HG02884 (cell line): ENCODE results near the gene SUGCT.

Experiments
- ATAC-seq: cut with Tn5 transposase; IDR thresholded peaks from one replicate; pipeline ENCODE4 v1.9.1; 2021; ENCODE audit warnings: mild to moderate bottlenecking, moderate library complexity; ENCODE audit not compliant: unreplicated experiment

SUGCT gene

DNA sequence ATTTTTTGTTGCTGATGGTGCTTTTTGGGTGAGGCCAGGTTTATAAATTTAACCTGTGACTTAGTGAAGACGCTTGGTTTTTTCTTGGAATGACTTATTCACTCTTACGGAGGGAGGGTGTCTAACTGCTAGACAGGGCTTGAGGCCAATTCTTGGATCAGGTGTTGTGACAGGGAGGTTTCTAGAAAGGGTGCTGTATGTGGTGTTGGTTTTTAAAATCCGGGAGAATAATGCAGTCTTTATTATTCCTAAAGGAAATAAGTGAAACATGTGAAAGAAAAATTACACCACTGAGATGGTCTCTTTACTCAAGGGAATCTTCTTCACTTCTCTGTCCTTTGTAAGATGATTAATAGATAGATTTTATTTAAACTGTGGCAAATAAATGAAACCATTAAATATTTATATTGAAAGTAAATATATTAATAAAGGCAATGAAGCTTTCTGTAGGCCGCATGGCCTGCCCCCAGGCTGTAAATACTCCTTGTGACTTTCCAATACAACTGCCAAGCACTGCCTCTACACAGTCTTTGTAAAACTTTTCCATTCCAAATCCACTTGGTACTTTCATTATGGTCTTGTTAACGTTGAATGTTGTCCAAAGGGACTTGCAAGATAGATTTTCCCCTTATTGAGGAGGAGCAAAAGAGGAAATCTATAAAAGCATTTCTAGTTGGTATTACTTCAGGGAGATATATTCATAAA, 323.1 kb downstream of the SUGCT start:
- no peak for ATAC-seq

DNA sequence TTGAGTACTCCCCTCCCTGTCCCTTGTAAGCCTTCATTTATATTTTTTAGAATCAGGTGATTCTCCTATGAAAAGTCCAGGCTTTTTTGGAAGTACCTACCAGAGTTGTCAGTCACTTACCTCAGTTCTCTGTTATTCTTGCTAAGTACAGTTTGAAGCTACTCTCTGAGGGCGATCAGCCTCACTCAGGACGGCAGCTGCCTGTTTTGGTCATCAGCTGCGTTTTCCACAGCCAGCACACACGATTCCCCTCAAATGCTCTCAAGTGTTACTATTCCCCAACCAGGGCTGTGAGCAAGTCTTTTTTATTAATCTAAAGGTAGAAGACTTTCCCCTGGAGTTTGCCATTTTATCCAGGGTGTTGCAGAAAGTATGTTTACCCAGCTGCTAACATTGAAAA, 328.6 kb downstream of the SUGCT start:
- ATAC-seq: no peak

DNA sequence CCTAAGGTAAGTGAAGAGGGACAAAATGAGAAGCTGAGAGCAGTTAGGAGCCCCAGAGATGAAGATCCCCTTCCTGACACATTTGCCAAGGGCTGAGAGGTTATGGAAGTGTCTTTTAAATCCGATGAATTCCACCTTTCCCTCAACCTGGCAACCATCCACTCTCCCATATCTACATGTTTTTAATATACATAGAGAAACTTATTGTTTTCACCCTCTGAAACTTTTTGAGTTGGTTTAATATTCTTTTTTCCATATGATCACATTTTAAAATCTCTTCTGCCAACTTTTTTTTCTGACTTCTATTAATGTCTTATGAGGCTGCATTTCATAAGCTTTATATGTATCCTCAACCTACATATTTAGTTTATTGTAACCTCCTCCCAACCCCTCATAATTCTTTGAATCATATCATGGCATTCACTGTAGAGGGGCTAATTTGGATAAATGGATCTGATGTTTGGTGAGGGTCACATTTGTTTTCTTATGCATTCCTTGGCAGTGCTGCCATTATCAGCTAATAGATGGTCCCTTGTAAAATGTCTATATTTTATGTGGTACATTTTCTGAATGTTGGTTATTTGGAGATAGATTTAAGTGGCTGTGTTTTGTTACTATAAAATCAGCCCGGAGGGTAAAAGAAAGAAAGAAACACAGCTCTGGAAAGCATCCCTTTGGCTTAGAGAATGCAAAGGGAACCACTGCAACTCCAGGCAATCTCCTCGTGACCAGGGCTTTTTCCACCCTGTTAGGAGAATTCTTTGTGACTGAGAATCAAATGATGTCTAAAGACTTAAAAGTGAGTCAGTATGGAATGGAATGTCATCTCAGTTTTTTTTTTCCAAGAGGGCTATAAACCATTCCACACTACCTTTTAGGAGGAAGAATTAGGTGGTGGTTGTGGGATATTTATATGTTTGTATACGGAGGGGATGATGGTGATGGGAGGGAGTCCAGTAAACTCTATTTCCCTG, 334.4 kb downstream of the SUGCT start:
- ATAC-seq: no peak

DNA sequence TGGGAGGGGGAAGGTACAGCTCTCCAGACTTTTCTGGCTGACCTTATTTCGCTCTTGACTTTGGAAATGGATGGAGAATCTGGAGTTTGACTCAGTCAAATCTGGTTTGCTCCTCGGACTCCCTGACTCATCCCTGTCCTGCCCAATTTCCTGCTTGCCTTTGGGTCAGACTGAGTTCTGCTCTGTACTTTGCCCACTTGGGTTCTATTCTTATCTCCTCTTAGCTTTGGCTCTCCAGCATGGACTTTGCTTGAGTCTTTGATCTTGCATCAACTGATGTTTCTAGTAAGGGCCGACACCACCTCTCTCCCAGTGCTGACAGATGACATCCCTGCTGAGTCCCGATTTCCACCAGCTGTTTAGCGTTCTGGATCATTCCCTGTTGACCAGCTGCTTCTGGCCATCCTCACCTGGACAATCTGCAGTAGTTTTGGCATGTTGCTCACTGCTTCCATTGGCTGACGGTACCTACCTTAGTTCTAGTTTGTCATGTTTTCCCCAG, 335.3 kb downstream of the SUGCT start:
- ATAC-seq: no peak

DNA sequence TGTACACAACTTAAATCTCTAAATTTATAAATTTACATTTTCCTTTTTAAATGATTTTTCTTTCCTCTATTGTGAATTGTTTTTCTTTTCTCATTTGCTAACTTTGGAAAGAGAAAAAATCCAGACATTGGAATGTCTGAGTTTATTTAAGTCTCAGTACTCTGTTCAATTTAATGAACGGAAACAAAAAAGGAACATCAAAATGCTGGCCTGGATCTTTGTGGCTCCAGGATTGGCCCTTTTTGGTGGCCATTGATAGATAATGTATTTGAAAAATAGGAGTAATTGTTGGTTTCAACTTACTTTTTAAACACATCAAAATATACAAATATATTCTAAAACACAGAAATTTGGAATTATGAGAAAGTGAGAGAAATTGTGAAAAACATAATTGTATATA, 336.0 kb downstream of the SUGCT start:
- ATAC-seq: no peak

DNA sequence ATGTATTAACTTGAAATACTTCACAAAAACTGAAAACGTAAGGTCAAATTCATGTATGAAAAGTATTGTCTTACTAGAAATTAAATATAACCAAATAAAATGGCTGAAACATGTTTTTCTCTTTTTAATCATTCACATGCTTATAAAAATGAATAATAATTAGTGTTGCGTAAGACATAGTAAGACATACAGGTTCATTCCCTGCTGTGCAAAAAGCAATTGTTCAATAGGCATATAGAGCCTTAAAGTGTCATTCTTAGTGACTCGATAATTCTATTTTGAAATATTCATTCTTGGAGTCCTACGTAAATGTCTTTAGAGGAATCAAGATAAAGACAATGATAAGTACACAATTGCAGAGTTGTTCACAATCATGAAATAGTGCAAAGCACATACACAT, 337.1 kb downstream of the SUGCT start:
- no peak for ATAC-seq

DNA sequence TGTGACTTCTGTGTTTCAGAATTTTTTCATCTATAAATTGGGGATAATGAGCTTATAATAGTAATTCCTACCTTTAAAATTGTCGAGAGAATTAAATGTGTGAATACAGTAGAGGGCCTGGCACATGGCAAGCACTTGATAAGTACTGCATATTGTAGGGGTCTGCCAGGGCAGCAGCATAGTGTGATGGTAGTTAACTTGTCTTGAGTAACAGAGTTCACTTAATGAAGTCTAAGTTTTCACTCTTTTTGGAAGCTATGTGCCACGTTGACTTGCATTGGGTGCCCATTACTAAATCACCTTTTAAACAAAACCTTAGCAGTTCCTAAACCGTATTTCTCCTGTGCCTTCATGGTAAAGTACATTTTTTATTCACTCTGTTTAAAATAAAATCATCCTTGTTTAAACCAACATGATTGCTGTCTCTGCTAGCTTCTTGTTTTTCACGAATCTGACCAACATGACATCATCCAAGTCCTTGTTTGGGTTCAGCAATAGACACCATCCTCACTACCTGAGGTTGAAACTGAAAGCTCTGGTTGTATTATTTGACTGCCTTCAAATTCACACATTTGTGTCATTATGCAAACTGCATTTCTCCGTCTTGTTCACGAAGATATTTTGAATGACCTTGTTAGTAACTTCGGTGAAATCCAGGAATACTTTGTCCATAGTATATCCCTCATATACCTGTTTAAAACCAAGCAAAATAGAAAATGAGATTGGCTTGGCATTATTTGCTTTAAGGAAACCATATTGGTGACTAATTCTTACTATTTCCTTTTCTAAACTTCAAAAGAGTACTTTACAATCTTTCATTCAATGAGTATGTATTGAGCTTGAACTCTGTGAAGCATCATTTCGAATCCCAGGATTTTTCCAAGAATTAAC, 340.2 kb downstream of the SUGCT start:
- peak; percentile 98 for ATAC-seq

DNA sequence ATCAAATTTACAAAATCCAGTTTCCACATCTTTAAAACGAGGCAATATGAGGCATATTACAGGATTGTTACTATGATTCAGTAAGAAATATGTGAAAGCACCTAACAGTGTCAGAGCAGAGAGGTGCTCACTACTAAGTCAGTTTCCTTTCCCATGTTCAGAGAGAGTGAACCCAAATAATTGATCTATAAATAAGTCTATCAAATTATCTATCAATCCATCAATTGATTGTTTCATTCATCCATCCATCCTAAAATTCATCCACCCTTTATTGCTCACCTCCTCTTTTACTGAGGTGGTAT, 340.8 kb downstream of the SUGCT start:
- ATAC-seq: no peak

DNA sequence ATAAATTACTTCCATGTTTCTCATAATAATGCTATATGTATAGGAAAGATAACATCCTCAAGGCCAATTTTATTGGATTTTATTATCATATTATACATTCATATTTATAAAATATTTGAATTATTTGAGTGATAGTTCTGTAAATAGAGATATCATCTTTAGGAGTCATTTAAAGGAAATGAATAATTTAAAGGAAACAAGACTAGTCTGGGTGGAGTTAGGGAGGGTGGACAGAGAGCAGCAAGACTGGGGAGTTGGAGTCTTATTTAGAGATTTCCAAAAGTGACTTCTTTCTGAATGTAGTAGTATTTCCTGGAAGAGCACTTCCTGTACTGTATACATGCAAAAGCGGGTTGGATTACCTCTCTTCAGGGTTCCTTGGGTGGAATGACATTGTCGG, 342.3 kb downstream of the SUGCT start:
- ATAC-seq: no peak

DNA sequence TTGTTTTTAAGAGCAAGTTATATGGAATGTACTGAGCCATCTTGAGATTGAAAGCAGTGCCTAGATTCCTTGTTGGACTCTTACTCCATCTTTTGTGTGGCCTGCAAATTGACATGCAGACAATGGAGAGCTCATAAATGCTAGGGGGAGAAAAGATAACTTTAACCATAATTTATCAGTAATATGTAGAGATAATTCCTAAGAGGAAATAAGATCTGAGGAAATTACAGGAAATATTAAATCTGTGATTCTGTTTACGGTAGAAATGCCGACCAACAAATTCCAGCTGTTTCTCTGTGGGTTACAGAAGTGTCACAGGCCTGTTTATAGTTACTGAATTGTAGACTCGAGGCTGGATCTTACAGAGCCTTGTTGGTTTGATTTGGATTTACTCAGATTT, 348.0 kb downstream of the SUGCT start:
- ATAC-seq: no peak

DNA sequence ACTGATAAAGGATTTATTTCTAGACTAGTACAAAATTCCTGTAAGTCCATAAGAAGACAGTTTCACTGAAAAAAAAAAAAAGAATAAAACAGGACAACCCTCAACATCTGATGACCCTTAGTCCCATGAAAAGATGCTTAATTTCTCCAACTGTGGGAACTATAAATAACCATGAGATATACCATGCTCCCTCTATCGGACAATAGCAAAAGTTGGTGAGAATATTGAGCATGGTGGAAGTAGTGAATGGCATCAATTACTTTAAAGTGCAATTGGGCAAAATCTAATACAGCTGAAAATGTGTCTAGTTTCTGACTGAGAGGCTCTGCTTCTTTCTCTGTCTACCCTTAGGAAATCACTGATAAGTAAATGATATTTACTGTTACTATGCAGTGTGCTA, 348.8 kb downstream of the SUGCT start:
- ATAC-seq: no peak

DNA sequence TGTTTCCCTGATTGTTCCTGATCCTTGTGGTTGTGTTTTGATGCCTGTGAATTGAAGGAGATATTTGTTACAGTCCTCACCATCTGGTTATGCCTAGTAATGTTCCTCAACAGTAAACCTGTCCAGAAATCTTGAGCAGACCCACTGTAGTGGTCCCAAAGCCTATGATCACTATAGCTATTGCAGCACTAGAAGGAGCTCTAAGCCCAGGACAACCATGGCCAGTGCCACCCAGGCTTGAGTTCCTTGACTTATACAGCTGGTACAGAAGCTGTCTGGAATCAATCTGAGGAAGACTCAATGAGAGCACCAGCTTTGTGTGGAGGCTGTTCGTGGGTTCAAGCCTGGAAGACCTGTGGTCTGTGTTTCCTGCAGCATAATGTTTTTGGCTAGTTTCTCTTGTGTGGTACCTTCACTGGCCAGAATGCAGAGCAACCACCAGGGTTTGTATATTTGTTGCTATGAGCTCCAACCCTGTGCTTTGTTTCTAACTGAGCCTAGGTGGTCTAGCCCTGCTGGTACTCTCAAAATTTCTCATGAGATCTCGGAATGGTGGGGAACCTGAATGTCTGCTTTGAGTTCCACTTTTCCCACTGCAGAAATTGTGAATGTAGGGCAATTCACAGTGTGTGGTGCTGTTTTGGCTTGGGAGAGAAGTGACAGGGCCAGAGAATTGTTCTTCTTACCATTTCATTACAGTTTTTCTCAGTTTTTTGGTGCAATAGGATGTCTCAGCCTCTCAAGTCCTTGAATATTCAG, 355.2 kb downstream of the SUGCT start:
- ATAC-seq: no peak

DNA sequence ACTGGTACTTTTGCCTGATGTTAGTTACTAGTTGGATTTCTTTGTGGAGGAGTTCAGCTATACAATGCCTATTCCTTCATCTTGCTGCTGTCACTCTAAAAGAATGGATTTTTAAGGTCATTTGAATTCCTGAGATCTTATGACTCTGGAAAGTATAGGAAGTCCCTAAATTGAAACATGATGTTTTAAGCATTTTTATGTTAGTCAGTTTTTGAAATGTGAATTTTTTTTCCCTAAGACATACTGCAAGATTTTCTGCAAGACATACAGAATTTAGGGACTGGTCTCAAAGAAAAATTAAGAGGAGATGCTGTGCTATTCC, 355.8 kb downstream of the SUGCT start:
- no peak for ATAC-seq

DNA sequence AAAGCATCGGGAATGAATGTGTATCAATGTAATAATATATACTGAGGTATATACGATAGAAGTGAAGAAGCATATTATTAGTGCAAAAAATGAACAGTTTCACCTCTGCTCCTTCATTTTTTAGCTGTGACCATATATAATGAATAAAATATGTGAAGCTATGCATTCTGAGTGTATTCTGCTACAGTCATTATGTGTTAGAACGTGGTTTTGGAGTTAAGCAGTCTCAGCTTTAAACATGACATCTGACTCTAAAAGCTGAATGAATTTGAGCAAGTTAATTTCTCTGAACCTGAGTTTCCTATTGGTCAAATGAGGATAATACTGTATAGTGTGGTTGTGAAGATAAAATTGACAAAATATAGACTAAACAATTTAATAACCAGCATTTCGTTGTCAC, 358.1 kb downstream of the SUGCT start:
- ATAC-seq: no peak

DNA sequence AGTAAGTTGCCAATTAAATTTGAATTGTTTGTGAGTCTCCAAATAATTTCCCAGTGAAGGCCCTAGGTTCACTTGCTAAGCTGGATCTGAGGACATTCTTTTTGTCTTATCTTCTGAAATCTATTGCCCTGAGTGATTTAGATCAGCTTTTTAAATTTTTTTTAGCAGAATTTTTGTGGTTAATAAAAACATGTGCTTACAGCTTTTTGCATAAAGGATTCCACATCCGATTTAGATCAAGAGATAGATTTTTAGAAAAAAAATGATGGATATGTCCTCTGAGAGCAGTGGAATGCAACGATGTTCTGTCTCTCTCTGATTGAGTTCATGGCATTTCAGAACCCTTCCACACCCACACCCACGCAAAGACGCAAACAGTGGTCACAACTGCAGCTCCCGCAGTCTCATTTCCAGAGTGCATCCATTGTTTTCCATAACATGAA, 358.8 kb downstream of the SUGCT start:
- no peak for ATAC-seq

DNA sequence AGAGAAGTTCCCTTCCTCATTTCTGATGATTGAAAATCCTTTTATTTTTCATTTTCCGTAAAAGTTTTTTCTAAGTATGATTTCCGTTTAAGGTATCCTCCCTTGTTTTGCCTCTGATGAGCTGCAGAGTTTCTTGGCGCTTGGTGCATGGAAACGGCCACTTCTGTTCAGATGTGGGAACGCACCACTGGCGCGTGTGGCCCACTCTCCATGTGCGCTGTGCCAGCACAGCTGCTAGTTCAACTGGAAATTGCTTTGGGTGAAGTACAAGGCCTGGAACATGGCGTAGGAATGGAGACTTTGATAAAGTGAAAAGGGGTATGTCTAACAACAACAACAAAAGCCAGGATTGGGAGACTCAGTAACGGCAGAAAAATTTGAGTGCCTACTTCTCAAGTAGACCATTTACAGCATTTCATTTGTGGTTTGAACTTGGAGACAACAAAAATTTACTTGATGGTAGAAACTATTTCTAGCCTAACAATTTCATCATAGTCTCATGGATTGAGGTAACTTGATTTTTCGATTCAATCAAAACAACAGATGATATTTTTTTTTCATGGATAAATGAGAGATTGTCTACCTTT, 364.2 kb downstream of the SUGCT start:
- ATAC-seq: no peak

DNA sequence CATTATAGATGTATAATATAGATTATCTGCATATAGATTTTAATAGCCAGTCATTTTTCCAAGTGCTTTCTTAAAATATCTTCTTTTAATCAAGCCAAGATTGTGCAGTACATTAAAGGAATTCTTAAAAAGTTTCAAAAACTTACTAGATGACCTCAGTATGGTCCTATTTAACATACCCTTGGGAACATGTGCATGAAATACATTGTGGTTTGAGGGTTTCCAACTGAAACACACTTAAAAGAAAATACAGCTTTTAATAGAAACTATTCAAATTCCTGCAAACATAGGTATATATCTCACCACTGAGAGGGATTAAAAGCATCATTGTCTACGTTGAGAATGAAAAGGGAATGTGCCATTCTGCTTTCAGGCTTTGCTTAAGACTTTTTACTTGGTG, 364.9 kb downstream of the SUGCT start:
- no peak for ATAC-seq

DNA sequence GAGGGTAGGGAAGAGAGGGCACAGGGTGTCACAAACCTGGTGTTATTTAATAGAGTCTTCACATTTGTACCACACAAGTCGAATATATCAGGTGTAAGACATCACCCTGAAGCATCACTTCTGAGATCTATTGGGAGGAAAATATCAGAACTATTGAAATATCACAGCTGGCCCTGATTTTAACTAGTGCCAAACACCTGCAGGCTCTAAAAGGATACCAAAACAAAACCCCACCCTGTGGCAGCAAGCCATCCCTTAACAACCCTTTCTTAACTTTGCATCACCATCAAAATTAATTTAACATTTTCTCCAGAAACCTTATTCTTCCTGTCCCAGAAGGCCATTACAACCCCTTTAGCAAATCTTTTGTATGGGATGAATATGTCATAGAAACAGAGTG, 365.4 kb downstream of the SUGCT start:
- ATAC-seq: no peak

DNA sequence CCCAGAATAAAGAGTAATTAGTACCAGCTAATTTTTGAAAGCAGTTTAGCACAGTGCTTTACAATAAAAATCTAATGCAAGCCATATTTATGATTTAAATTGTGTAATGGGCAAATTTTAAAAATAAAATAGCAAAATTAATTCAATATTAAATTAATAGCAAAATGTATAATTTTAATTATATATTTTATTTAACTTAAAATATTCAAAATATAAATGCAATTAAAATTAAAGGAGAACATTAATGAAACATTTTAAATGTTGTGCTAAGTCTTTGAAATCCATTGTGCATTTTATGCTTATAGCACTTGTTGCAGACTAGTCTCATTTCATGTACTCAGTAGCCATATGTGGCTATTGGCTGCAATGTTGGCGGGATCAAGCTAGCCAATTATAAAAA, 367.6 kb downstream of the SUGCT start:
- no peak for ATAC-seq

DNA sequence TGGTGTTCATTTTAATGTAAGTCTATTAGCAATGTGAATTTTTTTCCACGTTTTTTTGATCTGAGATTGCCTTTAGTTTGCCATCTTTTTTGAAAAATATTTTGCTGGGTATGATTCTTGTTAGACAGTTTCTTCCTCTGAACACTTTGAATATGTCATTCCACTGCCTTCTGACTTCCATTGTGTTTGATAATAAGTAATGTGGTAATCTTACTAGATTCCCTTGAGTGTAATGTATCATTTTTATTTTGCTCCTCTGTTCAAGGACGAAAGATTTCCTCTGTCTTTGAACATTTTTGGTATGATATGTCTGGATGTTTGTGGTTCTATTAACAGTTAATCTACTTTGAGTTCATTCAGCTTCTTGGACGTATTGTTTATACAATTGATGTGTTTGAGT, 371.4 kb downstream of the SUGCT start:
- no peak for ATAC-seq
